ENCODE data around the gene LHX2. TPM values are rescaled to one million over a fixed set of nuclear protein-coding genes. Genes with fewer than 3 reads are reported as not detected.

The LHX2 gene
- total RNA-seq, 1 experiment from 2014 or later = 0.26 TPM

DNA sequence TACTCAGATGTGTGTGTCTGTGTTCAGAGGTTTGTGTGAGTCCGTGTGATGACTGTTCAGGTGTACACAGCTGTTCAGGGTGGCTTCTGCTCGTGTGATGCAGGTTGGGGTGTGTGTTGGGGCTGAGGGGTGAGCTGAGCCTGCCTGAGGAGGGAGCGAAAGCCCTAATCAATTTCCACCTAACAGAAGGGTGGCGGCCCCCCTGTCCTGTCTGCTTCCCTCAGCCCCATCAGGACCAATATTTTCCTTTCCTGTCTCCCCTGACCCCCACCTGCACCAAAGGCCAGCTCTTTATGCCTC, 30.2 kb downstream of the LHX2 start:
- TF ChIP-seq EZH2 (IDR thresholded peaks at IDR 0.05; ENCODE audit: borderline replicate concordance, low read depth, low read length, poor library complexity, severe bottlenecking) = no peak
- TF ChIP-seq, protein P1, sequence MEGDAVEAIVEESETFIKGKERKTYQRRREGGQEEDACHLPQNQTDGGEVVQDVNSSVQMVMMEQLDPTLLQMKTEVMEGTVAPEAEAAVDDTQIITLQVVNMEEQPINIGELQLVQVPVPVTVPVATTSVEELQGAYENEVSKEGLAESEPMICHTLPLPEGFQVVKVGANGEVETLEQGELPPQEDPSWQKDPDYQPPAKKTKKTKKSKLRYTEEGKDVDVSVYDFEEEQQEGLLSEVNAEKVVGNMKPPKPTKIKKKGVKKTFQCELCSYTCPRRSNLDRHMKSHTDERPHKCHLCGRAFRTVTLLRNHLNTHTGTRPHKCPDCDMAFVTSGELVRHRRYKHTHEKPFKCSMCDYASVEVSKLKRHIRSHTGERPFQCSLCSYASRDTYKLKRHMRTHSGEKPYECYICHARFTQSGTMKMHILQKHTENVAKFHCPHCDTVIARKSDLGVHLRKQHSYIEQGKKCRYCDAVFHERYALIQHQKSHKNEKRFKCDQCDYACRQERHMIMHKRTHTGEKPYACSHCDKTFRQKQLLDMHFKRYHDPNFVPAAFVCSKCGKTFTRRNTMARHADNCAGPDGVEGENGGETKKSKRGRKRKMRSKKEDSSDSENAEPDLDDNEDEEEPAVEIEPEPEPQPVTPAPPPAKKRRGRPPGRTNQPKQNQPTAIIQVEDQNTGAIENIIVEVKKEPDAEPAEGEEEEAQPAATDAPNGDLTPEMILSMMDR (conservative IDR thresholded peaks at IDR 0.05; ENCODE audit: low read depth, low read length) = no peak
- Histone ChIP-seq H3K27me3 (replicated peaks; ENCODE audit: insufficient read depth, low read depth, low read length, poor library complexity) (peaks cover 15% of the 10 kb centered on the region), H3K36me3 (ENCODE audit: insufficient read depth, low read length, poor library complexity, severe bottlenecking) (no peaks in the 10 kb centered on the region), H3K27ac (ENCODE audit: low read depth, low read length, poor library complexity, severe bottlenecking) (no peak overlapping the region), H3K4me1 (ENCODE audit: insufficient read depth, low read length, poor library complexity, severe bottlenecking) (no peaks in the 10 kb centered on the region), H3K4me3 (ENCODE audit: low read depth, low read length, poor library complexity, severe bottlenecking) (no peak overlapping the region), H3K9me3 (ENCODE audit: low read depth, low read length, poor library complexity, severe bottlenecking) (no peaks in the 10 kb centered on the region)
- BruUV-seq (replicated peaks) = no TSS peak
- intact Hi-C loops (cut with micrococcal nuclease; ENCODE audit: unreplicated experiment) = loop anchor here (2.0 to 5.0 kb wide), 2 partner anchors 497 to 639 kb away; no protein-coding TSS in a partner anchor
- ChIA-PET POLR2A (ENCODE audit: low non-redundant PET) (no interaction called here), CTCF (interaction anchor here (1.3 kb wide), 1 partner anchor 10 kb away, joined by 6 read pairs; no protein-coding TSS in a partner anchor)
- no peak for DNase-seq (ENCODE audit: low spot score)

DNA sequence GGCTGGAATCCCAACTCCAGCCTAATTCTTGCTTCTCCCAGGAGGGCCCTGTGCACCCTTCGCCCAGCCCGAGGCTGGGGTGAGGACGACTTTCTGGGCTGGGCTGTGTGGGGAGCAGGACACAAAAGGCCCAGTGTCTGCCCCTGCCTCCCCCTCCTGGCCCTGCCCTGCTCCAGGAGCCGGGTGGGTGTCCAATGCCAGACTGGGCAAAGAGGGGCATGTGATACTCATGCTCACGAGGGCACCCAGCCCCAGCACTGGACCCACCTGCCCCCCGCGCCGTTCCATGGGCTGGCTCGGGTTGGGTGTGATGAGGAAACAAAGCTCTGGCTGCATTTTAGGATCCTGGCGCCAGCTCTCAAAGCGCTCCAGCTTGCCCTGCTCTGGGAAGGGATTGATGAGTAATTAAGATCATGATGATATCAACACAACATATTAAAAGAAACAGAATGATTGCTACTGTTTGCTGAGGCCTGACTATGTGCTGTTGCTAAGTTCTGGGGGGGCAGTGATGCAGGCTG, 30.7 kb downstream of the LHX2 start:
- no TSS peak for BruUV-seq (replicated peaks)
- intact Hi-C loops (cut with micrococcal nuclease; ENCODE audit: unreplicated experiment) = loop anchor here (5.0 kb wide), 1 partner anchor 640 kb away; no protein-coding TSS in a partner anchor
- H3K4me3 ChIP-seq (ENCODE audit: low read depth, low read length, poor library complexity, severe bottlenecking) = no peak overlapping the region
- no peaks in the 10 kb centered on the region for H3K36me3 ChIP-seq (ENCODE audit: insufficient read depth, low read length, poor library complexity, severe bottlenecking)
- peaks cover 15% of the 10 kb centered on the region for H3K27me3 ChIP-seq (replicated peaks; ENCODE audit: insufficient read depth, low read depth, low read length, poor library complexity)
- ChIA-PET POLR2A (ENCODE audit: low non-redundant PET) (no interaction called here), CTCF (no interaction called here)
- no peak for DNase-seq (ENCODE audit: low spot score)
- H3K27ac ChIP-seq (ENCODE audit: low read depth, low read length, poor library complexity, severe bottlenecking) = no peak overlapping the region
- H3K4me1 ChIP-seq (ENCODE audit: insufficient read depth, low read length, poor library complexity, severe bottlenecking) = no peaks in the 10 kb centered on the region
- TF ChIP-seq, protein P1 (conservative IDR thresholded peaks at IDR 0.05; ENCODE audit: low read depth, low read length) = no peak
- no peak for TF ChIP-seq EZH2 (IDR thresholded peaks at IDR 0.05; ENCODE audit: borderline replicate concordance, low read depth, low read length, poor library complexity, severe bottlenecking)
- H3K9me3 ChIP-seq (ENCODE audit: low read depth, low read length, poor library complexity, severe bottlenecking) = no peaks in the 10 kb centered on the region

DNA sequence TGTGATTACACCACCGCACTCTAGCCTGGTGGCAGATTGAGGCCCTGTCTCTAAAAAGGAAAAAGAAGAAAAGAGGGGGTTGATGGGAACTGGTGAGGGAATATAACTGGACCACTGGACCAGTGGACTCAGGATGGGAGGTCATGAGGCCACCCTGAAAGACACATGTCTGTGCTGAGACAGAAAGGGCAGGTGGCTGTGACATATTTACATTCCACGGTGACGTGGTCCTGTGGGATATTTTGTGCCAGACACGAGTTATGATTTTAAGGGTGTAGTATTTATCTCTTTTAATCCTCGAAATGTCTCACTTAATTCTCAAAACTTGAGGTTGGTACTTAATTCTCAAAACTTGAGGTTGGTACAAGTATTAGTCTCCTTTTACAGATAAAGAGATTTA, 32.9 kb downstream of the LHX2 start:
- no peak overlapping the region for H3K27ac ChIP-seq (ENCODE audit: low read depth, low read length, poor library complexity, severe bottlenecking)
- ChIA-PET POLR2A (ENCODE audit: low non-redundant PET) (no interaction called here), CTCF (no interaction called here)
- TF ChIP-seq EZH2 (IDR thresholded peaks at IDR 0.05; ENCODE audit: borderline replicate concordance, low read depth, low read length, poor library complexity, severe bottlenecking) = no peak
- TF ChIP-seq, protein P1 (conservative IDR thresholded peaks at IDR 0.05; ENCODE audit: low read depth, low read length) = no peak
- BruUV-seq (replicated peaks) = no TSS peak
- intact Hi-C loops (cut with micrococcal nuclease; ENCODE audit: unreplicated experiment) = loop anchor here (5.0 kb wide), 1 partner anchor 642 kb away; no protein-coding TSS in a partner anchor
- peaks cover 8% of the 10 kb centered on the region for H3K27me3 ChIP-seq (replicated peaks; ENCODE audit: insufficient read depth, low read depth, low read length, poor library complexity)
- no peaks in the 10 kb centered on the region for H3K36me3 ChIP-seq (ENCODE audit: insufficient read depth, low read length, poor library complexity, severe bottlenecking)
- peaks cover 4% of the 10 kb centered on the region for H3K4me1 ChIP-seq (ENCODE audit: insufficient read depth, low read length, poor library complexity, severe bottlenecking)
- no peaks in the 10 kb centered on the region for H3K9me3 ChIP-seq (ENCODE audit: low read depth, low read length, poor library complexity, severe bottlenecking)
- H3K4me3 ChIP-seq (ENCODE audit: low read depth, low read length, poor library complexity, severe bottlenecking) = no peak overlapping the region
- no peak for DNase-seq (ENCODE audit: low spot score)
